Measurements from ENCODE around the gene AGR2.

Gene AGR2

GRCh38 chr7:16764942-16765341 lies 39.9 kb downstream of the AGR2 start:
- DNase-seq (ENCODE audit: insufficient read length, low spot score), result no peak
- TF ChIP-seq, protein P1, sequence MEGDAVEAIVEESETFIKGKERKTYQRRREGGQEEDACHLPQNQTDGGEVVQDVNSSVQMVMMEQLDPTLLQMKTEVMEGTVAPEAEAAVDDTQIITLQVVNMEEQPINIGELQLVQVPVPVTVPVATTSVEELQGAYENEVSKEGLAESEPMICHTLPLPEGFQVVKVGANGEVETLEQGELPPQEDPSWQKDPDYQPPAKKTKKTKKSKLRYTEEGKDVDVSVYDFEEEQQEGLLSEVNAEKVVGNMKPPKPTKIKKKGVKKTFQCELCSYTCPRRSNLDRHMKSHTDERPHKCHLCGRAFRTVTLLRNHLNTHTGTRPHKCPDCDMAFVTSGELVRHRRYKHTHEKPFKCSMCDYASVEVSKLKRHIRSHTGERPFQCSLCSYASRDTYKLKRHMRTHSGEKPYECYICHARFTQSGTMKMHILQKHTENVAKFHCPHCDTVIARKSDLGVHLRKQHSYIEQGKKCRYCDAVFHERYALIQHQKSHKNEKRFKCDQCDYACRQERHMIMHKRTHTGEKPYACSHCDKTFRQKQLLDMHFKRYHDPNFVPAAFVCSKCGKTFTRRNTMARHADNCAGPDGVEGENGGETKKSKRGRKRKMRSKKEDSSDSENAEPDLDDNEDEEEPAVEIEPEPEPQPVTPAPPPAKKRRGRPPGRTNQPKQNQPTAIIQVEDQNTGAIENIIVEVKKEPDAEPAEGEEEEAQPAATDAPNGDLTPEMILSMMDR (IDR thresholded peaks at IDR 0.05; ENCODE audit: insufficient read depth, missing control alignments), result no peak
- FAIRE-seq, result no peak

DNA sequence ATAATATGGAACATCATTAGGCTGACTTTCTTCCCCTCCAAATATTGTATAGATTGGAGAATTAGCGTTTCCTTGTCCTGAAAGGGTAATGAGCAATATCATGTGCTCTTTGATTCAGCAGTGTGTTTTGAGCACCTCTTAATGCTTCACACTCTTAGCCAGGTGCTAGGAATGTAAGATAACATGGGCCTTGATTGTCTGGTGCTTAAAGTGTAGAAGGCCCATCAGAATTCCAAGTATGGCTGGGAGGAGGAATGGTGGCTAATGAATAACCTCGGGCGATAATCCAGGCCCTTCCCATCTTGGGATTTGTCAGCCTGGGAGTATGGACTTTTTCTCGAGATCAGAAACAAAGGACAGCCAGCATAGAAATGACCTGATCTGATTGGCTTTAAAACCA lies 42.6 kb downstream of the AGR2 start:
- TF ChIP-seq, protein P1 (IDR thresholded peaks at IDR 0.05; ENCODE audit: insufficient read depth, missing control alignments), result no peak
- FAIRE-seq, result no peak
- no peak for DNase-seq (ENCODE audit: insufficient read length, low spot score)

- TF ChIP-seq, protein P1 (IDR thresholded peaks at IDR 0.05; ENCODE audit: insufficient read depth, missing control alignments), result no peak
- DNase-seq (ENCODE audit: insufficient read length, low spot score) (no peak), FAIRE-seq (no peak)
These were observed 45.0 kb downstream of the AGR2 start for GRCh38 chr7:16759840-16760239.

DNA sequence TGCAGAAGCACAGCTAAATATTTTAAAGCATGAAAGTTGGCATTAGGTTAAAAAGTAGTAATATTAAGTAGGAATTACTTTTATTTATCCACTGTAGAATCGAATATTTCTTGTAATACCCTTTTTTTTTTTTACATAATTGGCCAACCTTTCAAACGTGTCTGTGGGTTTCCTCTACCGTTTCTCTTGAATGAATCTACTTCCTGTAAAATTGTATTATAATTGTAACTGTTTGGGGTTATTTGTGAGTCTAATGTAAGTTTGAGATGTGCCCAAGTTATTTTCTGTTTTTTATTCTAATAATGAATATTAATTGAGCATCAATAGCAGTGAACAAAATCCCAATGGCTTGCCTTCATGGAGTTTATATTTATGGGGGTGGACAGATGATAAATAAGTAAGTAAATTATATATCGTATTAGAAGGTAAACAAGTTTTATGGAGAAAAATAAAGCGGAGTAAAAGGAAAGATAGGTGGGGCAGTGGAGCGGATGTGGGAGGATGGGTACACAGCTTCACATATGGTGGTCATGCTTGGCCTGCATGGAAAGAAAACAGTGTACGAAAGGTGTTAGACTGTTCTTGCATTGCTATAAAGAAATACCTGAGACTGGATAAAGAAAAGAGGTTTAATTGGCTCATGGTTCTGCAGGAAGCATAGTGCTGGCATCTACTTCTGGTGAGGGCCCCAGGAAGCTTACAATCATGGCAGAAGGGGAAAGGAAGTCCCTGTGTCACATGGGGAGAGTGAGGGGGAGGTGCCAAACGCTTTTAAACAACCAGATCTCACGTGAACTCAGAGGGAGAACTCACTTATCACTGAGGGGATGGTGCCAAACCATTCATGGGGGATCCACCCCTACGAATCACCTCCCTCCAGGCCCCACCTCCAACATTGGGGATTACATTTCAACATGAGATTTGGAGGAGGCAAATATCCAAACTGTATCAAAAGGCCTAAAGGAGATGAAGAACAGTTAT lies 45.9 kb downstream of the AGR2 start:
- TF ChIP-seq, protein P1 (IDR thresholded peaks at IDR 0.05; ENCODE audit: insufficient read depth, missing control alignments), result no peak
- no peak for DNase-seq (ENCODE audit: insufficient read length, low spot score)
- FAIRE-seq, result no peak

GRCh38 chr7:16758036-16758435 lies 46.8 kb downstream of the AGR2 start:
- FAIRE-seq, result no peak
- TF ChIP-seq, protein P1 (IDR thresholded peaks at IDR 0.05; ENCODE audit: insufficient read depth, missing control alignments), result no peak

DNA sequence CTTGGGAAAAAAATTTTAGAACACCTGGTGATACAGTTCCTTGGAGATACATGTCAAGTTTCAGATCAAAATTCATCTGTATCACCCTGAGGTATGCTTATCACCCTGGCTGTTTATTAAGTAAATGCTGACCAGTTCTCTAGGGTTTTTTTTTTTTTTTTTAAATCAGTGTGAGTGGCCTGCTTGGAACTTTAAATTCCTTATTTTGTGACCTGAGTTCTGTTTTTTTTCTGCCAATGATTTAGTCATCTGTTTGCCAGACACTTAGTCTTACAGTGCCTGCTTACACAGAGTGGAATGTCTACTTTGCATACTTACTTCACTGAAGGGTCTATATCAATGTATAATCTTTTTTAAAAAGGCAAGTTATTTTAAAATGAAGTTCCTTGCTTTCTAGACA lies 49.4 kb downstream of the AGR2 start:
- DNase-seq (ENCODE audit: insufficient read length, low spot score) (no peak), FAIRE-seq (no peak)
- TF ChIP-seq, protein P1 (IDR thresholded peaks at IDR 0.05; ENCODE audit: insufficient read depth, missing control alignments), result no peak

More at GRCh38 chr7:16758036-16758435, 46.8 kb downstream of the AGR2 start:
- DNase-seq (ENCODE audit: insufficient read length, low spot score), result no peak

DNA sequence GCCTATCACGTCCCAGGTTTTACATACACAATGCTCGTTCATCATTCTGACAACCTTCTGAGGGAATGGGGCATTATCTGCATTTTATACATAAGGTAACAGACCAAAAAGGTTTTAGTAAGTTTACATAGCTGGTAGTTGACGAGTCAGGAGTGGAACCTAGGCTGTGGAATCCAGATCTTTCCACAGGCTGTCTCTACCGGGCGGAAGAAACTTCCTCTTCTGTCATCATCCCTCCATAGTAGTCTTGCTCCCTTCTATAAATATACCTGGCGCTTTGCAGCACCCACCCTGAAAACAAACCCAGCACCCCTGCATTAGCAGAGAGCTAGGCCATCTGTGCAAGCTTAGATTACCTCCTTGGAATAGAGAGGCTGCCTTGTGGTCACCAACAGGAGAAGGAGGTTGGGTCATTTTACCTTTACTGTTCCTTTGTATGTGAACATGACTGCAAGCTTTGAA lies 49.9 kb downstream of the AGR2 start:
- DNase-seq (ENCODE audit: insufficient read length, low spot score) (no peak), FAIRE-seq (no peak)

More for the DNA sequence above, 49.9 kb downstream of the AGR2 start:
- TF ChIP-seq, protein P1 (IDR thresholded peaks at IDR 0.05; ENCODE audit: insufficient read depth, missing control alignments), result no peak

Measured in D721Med (cell line).